Left ventricle myocardium superior (tissue), 1 donor: ENCODE measurements around the gene KCNQ1. TPM values are rescaled to one million over a fixed set of nuclear protein-coding genes. Genes with fewer than 3 reads are reported as not detected.

Experiments used
- ATAC-seq: fragments of 200-7000 bp; cut with Tn5 transposase; one replicate; pipeline ENCODE4 v1.9.1; 2020; ENCODE audit warnings: mild to moderate bottlenecking, moderate library complexity
- DNase-seq: peaks from one replicate; pipeline ENCODE4 v3.0.0-alpha.2; 2020
- intact Hi-C: fragments of 100-400 bp; cut with micrococcal nuclease; formaldehyde crosslinking; loops from one replicate; pipeline ENCODE4 v1.11.0; 2022
- total RNA-seq: library from RNA; stranded (reverse); fragmentation: NEBNext Ultra II Directional; extraction: Animal tissue kit (Norgen Biotek cat#: 25700); gene quantifications from one replicate; pipeline ENCODE4 v1.2.1, GENCODE V29; 2021
- donor health status: DM: no; HTN: yes; CAD: no; lungs with severe emphysema.

Gene KCNQ1
- total RNA-seq, 1 donor from 2014 or later = 49.7 TPM

DNA sequence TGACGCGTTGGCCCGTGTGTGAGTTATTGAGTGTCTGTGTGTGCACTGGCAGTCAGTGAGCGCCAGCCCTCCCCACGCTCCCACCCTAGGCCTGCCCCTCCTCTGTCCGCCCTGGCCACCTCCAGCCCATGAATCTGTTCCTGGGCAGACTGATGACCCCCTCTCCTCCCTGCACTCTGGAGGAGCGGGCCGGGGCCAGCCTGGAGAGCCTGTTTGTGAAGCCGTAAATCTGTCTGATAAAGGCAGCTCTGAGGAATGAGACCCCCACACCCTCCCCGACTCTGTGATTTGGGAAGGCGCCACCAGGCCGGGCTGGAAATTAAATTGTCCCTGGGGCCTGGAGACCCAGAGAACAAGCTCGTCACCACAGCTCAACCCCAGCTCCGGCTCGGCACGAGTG, 35.7 kb upstream of the KCNQ1 start:
- intact Hi-C loops = no loop called here

DNA sequence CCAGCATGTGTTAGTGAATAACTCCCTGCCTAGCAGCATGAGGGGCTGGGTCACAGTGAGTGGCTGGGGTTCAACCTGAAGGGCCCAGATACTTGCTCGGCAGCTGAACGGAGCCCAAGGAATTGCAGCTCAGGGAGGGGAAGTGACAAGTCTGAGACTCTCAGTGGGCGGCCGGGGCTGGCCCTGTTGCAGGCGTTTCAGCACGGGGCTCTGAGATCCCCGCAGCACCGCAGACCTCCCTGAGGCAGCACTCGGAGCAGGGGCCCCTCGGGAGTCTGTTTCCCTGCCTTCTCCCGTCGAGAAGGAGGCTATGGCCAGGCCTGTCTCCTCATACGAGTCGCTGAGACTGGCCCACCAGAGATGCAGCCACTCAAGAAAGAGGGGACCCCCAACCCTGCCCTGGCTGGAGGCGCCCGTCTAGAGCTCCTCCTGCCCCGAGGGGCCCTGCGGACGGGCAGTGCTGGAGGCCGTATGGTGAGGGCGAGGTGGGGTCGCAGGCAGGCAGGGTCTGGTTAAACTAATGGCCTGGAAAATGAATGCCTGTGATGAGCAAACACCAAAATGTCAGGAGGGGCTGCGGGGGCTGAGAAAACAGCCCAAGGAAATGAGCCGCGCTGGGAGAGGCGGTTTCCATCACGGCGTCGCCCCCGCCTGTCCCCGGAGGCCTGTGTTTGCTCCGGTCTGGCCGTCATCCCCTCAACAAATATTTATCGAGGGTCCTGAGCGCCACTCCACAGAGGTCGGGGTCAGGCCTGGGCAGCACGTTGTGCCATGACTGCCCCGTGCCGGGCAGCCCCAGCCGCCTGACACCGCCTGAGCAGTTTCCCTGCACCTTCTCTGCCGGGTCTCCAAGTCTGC, 35.0 kb upstream of the KCNQ1 start:
- ATAC-seq (no peak), DNase-seq (no peak)
- intact Hi-C loops = loop anchor here (10.0 kb wide), 1 partner anchor 215 kb away; no protein-coding TSS in a partner anchor

More for the DNA sequence above, 35.7 kb upstream of the KCNQ1 start:
- DNase-seq (no peak), ATAC-seq (no peak)

DNA sequence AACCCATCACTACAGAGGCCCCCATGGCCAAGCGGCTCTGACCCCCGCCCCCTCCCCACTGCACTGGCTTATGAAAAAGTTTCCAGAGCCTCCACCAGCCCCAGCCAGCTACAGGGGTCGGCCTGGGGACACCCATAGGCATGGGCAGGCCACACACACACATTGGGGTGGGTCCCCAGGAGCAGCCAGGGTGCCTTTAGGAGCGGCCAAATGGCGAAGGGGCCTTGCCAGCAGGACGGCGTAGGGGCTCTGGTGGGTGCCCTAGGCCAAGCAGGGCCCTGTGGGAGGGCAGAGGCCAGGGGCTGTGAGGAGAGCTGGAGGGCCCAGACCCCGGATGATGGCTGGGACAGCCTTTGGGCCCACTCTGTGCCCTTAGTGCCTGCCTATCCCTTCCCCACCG, 34.2 kb upstream of the KCNQ1 start:
- intact Hi-C loops = loop anchor here (10.0 kb wide), 1 partner anchor 216 kb away; no protein-coding TSS in a partner anchor

DNA sequence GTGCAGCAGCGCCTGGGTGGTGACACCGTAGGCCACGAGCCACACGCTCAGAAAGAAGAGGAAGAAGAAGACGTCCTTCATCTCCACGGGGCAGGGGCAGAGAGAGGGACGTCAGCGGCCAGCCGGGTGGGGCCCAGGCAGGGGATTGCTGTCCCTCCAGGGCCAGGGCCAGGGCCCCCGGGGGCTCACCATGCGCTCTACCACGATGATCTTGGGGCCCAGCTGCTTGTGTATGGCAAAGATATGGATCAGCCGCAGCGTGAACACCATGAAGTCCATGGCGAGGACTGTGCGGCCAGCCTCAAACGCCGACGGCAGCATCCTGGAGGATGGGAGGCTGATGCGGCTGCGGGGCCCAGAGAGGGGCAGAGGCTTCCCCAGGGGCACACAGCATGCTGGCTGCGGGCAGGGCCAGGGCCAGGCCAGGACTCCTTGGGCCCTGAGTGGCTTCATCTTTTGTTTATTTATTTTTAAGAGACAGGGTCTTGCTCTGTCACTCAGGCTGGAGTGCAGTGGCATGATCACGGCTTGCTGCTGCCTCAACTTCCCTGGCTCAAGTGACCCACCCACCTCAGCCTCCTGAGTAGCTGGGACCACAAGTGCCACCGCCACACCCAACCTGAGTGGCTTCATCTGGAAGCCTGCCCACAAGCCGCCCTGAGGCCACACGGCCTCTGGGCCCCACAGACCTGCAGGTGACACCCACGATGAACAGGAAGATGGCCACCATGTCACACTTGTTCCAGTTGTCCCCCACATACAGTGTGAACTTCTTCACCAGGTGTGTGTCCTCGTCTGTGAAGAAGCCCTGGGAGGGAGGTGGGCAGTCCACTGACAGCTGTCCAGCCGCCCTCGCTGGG, 33.1 kb upstream of the KCNQ1 start:
- no peak for ATAC-seq
- DNase-seq = no peak
- intact Hi-C loops = loop anchor here (10.0 kb wide), 1 partner anchor 217 kb away; no protein-coding TSS in a partner anchor

More for the DNA sequence above, 34.2 kb upstream of the KCNQ1 start:
- no peak for ATAC-seq
- DNase-seq = no peak

DNA sequence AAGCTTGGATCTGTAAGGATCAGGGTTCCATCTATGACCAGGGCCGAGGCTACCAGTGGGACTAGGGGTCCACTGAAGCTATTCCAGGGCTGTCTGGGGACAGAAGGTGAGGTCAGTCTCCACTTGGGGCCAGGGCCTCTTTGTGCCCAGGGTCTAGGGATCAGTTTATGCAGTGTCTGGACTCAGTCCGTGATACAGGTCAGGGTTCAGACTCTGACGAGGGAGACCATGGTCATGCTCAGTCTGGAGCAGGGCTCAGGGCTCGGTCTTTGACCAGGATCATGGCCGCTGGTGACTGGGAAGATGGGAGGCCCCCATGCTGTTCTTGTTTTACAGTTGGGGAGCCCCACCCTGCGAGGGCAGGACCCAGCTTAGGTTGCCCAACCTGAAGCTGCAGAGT, 32.5 kb upstream of the KCNQ1 start:
- intact Hi-C loops = loop anchor here (10.0 kb wide), 1 partner anchor 218 kb away; no protein-coding TSS in a partner anchor
- DNase-seq = no peak
- ATAC-seq = no peak

DNA sequence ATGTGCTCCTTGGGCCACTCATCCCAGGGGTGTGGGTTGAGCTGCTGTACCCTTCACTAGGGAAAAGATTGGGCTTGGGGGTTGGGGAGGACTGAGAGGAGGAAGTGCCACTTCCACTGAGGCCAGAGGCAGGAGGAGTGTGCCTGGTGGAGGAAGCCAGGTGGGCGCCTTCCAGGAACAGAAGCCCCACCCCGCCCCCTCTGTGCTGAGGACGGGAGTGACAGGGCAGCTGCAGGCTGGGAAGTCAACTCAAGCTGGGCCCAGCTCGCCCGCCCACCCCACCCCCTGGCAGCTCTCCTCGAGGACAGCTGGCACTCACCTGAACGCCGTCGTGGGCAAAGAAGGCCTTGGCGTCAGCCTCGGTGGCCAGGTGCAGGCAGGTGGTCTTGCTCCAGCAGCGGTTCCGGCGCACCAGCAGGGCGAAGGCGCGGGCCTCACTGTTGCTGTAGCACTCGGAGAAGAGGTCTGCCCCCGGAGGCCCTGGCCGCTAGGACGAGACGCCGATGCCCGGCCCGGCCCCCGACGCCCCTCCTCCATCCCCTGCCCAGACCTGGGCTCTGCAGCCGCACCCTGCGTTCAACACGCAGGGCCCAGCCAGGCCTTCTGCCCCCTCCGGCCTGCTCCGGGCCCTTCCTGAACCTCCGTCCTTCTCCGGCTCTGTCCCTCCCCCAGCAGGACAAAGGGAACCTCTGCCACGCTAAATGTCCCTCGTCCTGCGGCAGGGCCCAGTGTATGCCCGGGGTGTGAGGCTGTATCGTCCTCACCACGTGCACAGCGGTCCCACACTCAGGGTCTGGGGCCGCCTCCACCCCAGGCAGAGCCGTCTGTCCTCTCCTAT, 30.8 kb upstream of the KCNQ1 start:
- DNase-seq = no peak
- intact Hi-C loops = loop anchor here (10.0 kb wide), 1 partner anchor 219 kb away; no protein-coding TSS in a partner anchor
- ATAC-seq = no peak

DNA sequence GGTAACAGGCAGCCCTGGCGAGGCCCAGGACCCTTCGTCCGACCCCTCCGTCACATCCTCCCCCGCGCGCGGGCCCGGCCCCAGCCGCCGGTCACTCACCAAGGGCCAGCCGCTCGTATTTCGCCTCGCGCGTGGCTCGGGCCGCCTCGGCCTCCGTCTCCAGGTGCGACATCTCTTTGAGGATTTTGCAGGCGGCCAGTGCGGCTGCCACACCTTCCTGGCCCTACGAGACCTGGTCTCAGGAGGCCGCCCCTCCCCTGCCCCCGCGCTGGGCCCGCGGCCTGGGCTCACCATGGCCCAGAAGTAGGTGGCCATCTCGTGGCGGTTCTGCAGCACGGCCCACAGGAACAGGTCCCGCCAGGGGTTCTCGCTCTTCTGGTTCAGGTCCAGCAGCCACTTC, 30.2 kb upstream of the KCNQ1 start:
- DNase-seq (no peak), ATAC-seq (no peak)
- intact Hi-C loops = loop anchor here (10.0 kb wide), 1 partner anchor 220 kb away; no protein-coding TSS in a partner anchor

DNA sequence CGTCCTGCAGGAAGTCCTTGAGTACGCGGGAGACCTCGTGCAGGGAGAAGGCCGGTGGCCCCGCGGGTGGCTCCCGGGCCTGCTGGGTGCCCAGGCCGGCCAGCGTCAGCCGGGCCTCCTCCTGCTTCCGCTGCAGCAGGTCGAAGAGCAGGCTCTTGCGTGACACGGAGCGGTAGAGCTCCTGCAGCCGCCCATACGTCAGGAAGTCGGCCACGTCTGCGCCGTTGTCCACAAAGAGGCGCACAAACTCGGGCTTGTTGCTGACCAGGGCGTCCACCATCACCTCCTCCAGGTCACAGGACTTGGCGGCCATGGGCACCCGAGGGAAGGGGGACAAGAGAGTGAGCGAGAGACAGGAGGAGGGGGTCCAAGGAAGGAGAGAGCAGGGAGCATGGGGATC, 29.6 kb upstream of the KCNQ1 start:
- ATAC-seq = no peak
- DNase-seq = no peak
- intact Hi-C loops = loop anchor here (10.0 kb wide), 1 partner anchor 220 kb away; no protein-coding TSS in a partner anchor

DNA sequence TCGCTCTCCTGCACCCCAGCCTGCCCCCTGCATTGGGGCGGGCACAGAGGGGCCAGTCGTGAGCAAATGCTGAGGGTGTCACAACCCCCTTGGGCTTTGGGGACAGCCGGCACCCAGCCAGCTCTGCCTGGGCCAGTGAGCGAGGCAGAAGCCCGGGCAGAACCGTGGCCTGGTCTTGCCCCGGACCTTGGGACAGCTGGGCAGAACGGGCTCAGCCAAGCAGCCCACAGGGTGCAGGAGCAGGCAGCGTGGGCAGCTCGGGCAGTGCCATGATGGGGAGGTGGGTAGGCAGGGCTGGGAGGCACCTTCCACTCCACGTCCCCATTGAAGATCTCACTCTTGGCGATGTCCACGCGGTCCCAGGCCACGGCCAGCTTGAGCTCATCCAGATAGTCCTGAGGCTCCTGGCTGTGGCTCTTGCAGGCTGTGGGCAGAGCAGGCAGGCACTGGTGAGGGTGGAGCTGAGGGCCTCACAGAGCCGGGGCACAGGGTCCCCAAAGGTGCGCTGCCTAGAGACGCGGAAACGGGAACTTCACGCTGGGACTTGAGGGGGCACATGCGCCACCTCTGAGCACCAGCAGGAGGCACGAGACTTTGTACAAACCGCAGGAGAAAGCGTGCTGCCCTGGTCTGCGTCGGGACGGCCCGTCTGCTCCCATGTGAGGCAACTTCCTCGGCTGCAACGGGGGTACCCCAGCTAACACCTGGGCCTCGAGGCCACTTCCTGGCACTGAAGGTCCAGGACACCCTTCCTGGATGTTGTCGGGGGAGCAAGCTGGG, 29.0 kb upstream of the KCNQ1 start:
- intact Hi-C loops = loop anchor here (10.0 kb wide), 1 partner anchor 221 kb away; no protein-coding TSS in a partner anchor
- DNase-seq = no peak
- no peak for ATAC-seq

DNA sequence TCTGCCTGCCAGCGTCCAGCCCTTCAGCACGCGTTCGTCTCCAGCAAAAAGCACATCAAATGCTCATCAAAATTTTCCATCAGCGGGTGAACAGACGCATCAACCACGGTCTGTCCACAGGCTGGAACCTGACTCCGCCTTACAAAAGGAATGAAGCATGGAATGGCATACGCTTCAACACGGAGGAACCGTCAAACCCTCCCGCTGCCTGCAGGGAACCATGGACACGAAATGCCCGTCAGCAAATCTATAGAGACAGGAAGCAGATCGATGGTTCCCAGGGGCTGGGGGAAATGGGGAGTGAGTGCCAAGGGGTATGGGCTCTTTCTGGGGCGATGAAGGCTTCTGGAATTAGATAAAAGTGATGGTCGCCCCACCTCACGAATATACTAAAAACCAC, 28.0 kb upstream of the KCNQ1 start:
- intact Hi-C loops = loop anchor here (10.0 kb wide), 1 partner anchor 222 kb away; no protein-coding TSS in a partner anchor
- DNase-seq = peak; percentile 3
- no peak for ATAC-seq

DNA sequence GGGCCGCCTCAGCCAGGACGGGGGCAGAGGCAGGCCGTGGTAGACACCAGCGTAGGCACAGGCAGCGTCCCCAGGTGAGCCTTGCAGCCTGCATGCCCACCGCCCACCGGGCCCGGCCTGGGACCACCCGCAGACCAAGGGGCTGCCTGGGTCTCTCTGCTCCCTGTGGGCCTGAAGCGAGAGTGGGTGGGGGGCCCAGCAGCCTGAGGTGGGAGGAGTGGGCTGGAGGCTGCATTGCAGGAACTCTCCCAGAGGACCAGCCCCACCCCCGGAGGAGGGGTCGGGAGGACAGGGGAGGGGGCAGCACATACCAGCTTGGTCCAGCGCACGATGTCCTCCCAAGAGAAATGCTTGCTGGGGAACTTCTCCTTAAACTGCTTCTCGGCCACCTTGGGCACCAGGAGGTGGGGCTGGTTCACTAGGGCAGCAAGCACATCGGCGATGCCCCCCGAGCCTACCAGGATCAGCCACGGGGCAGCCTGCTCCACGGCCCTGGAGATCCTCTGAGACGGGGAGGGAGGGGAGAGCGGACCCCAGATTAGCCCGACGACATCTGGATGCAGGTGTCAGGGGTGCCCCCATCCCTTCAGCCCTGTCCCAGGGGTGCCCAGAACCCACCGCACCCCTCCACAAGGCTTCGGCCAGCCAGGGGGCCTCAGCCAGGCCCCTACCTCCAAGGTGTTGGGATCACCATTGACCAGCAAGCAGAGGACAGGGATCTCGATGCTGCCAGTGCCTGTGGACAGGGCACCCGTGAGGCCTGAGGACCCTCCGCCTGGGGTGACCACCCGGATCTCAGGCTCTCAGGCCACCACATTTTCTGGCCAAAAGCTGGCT, 26.7 kb upstream of the KCNQ1 start:
- peak; percentile 28 for DNase-seq
- no peak for ATAC-seq
- intact Hi-C loops = loop anchor here (10.0 kb wide), 1 partner anchor 223 kb away; no protein-coding TSS in a partner anchor

DNA sequence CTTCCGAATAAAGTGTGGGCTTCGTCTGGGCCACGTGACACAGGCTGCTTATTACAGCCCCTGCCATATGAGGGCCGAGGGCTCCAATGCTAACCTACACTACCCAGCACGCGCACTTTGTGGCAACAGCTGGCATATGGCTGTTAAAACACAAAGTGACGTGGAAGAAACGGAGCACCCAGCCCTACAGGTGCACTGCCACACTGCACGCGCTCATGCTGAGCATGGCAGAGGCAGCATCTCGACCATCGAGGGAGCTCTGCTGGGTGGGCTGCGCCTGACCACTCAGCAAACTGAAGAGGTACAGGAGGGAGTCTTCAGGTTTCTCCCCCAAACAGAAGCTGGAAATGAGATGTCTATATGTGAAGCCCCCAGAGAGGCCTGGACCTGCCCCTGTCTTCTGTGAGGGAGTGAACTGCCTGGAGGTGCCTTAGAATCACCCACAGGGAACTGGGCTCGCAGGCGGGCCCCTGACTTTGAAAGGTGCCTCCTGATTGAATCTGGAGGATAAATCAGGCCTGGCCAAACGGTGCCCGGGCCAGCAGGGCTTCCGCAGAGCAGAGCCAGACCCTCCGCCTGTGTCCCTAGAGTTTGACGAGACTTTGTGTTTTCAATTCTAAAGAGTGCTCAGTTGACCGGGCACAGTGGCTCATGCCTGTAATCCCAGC, 26.0 kb upstream of the KCNQ1 start:
- intact Hi-C loops = loop anchor here (10.0 kb wide), 1 partner anchor 224 kb away; no protein-coding TSS in a partner anchor

DNA sequence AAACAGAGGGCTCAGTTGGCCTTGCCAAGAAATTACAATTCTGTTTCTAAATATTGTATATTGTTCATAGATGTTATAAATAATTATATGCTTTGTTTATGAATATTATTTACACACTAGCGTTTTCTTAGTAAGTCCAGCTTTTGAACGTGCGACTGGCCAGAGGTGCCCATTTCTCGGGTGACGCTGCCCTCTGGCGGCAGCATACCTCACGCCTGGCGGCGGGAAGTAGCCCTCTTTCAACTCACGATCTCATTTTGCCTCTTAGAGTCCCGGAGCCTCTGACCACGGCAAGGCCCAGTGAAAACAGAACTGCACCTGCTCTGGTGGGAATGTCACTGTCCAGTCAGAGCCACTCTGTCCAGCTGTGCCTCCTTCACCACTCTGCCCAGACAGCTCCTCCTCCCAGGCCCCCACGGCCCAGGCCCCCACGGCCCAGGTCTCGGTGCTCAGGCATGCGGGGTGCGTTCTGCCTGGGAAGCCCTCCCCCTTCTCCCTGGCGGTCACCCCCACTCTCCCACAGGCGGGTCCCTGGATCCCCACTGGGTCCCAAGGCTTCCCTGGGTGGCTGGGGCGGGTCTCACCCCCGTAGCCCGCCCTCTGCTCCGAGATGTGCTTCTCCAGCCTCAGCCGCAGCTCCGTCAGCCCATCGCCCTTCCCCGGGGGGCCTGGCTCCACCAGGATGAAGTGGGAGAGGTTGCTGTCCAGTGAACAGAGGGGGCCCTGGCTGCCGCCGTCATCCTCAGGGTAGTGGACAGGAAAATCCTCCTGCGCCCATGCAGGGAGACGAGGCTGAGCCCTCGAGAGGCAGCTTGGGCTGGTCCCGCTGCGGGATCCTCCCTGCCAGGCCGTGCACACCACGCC, 24.9 kb upstream of the KCNQ1 start:
- intact Hi-C loops = loop anchor here (2.0 to 10.0 kb wide), 2 partner anchors 115 to 225 kb away; no protein-coding TSS in a partner anchor
- peak; percentile 89 for DNase-seq
- peak; percentile 84 for ATAC-seq

More for the DNA sequence above, 26.0 kb upstream of the KCNQ1 start:
- ATAC-seq (no peak), DNase-seq (peak; percentile 17)

DNA sequence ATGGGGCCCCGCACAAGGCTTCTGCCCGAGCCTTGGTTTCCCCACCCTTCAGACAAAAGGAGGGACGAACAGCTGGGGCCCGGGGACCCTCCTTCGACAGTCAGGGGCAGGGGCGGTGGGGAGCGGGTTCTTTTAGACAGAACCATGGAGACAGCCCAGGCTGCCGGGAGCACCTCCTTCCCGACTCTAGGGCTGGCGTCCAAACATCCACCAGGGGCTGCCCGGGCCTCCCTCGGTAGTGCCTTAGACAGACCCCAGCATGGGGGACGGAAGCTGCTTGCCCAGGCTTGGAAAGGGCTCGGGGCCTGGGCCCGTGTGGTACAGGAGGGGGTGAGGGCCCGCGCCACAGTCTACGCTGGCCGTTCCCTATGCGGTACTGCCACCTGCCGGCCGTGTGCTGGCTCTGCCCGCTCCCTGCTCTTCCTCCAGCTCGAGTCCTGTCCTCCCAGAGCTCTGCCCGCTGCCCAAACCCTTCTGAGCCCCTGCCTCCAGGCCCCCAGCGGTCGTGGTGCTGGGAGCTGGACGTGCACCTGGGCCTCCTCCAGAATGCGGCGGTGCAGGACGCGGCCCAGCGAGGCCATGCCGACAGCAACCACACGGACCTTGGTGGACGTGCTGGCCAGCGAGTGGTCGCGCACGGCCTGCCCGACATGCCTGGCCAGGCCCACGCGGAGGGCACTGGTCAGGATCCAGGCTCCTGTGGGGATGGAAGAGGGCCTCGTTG, 24.1 kb upstream of the KCNQ1 start:
- ATAC-seq = peak; percentile 96
- intact Hi-C loops = loop anchor here (2.0 kb wide), 1 partner anchor 116 kb away; no protein-coding TSS in a partner anchor
- DNase-seq = peak; percentile 87
